Measurements from ENCODE around the gene ZNF552. TPM values are rescaled to one million over a fixed set of nuclear protein-coding genes. Genes with fewer than 3 reads are reported as not detected.
"Not testable (repeated sequence)": the region's sequence is repeated elsewhere in the genome, so short reads cannot be mapped to it uniquely, and the experiment has no call there.

Gene ZNF552
- total RNA-seq, 1 experiment from 2014 or later: 11.6 TPM

GRCh38 chr19:57818378-57818777 lies 3.7 kb upstream of the ZNF552 start:
- DNase-seq (ENCODE audit: low spot score): no peak

- DNase-seq (ENCODE audit: low spot score): no peak
Measured at GRCh38 chr19:57817976-57818375, 3.3 kb upstream of the ZNF552 start.

GRCh38 chr19:57816652-57817051 lies 1.9 kb upstream of the ZNF552 start:
- DNase-seq (ENCODE audit: low spot score): no peak

- DNase-seq (ENCODE audit: low spot score): no peak
Measured at GRCh38 chr19:57815247-57816075, 748 bp upstream of the ZNF552 start.

- DNase-seq (ENCODE audit: low spot score): no peak
Measured at GRCh38 chr19:57813919-57814504, 701 bp downstream of the ZNF552 start.

- DNase-seq (ENCODE audit: low spot score): not testable (repeated sequence)
Measured at GRCh38 chr19:57812975-57813820, 1.5 kb downstream of the ZNF552 start.

- DNase-seq (ENCODE audit: low spot score): no peak
Measured at GRCh38 chr19:57812226-57812625, 2.5 kb downstream of the ZNF552 start.

- not testable (repeated sequence) for DNase-seq (ENCODE audit: low spot score)
Measured at GRCh38 chr19:57810410-57811295, 4.1 kb downstream of the ZNF552 start.

- no peak for DNase-seq (ENCODE audit: low spot score)
Measured at GRCh38 chr19:57807541-57807940, 7.2 kb downstream of the ZNF552 start.

GRCh38 chr19:57803594-57804325 lies 11.0 kb downstream of the ZNF552 start:
- DNase-seq (ENCODE audit: low spot score): peak; percentile 93

- no peak for DNase-seq (ENCODE audit: low spot score)
Measured at GRCh38 chr19:57803265-57803593, 11.5 kb downstream of the ZNF552 start.

- DNase-seq (ENCODE audit: low spot score): no peak
Measured at GRCh38 chr19:57802269-57802668, 12.4 kb downstream of the ZNF552 start.

GRCh38 chr19:57800696-57801095 lies 14.0 kb downstream of the ZNF552 start:
- DNase-seq (ENCODE audit: low spot score): no peak

GRCh38 chr19:57796580-57796979 lies 18.1 kb downstream of the ZNF552 start:
- not testable (repeated sequence) for DNase-seq (ENCODE audit: low spot score)

GRCh38 chr19:57789288-57789687 lies 25.4 kb downstream of the ZNF552 start:
- DNase-seq (ENCODE audit: low spot score): no peak

- DNase-seq (ENCODE audit: low spot score): no peak
Measured at GRCh38 chr19:57788114-57788692, 26.5 kb downstream of the ZNF552 start.

GRCh38 chr19:57786906-57787305 lies 27.8 kb downstream of the ZNF552 start:
- no peak for DNase-seq (ENCODE audit: low spot score)

- no peak for DNase-seq (ENCODE audit: low spot score)
Measured at GRCh38 chr19:57786286-57786685, 28.4 kb downstream of the ZNF552 start.

GRCh38 chr19:57779220-57779845 lies 35.4 kb downstream of the ZNF552 start:
- no peak for DNase-seq (ENCODE audit: low spot score)

GRCh38 chr19:57778336-57778735 lies 36.4 kb downstream of the ZNF552 start:
- DNase-seq (ENCODE audit: low spot score): no peak
